ENCODE results near the gene PIP4P1. TPM values are rescaled to one million over a fixed set of nuclear protein-coding genes. Genes with fewer than 3 reads are reported as not detected.

Gene PIP4P1
- total and polyA plus RNA-seq, 2 of the 8 experiments (the other 6 are each of a cell fraction or from before 2014, with no cell fraction given), result 29.5 to 60.0 TPM

GRCh38 chr14:20441461-20441860, 19.8 kb downstream of the PIP4P1 start:
- no peak for DNase-seq (ENCODE audit: low read depth in 1 of 2, low spot score in 2 of 2)
- H3K4ac ChIP-seq (replicated peaks; ENCODE audit: insufficient read length, low read depth, low read length), result no peak overlapping the region
- POLR2A ChIA-PET (ENCODE audit: partially characterized antibody), result interaction anchor here (0.7 to 8.2 kb wide), 7 partner anchors 11 to 133 kb away, joined by 3 to 68 read pairs (median 3); partner anchors contain the start of genes APEX1, OSGEP and TEP1

More at GRCh38 chr14:20441461-20441860, 19.8 kb downstream of the PIP4P1 start:
- Histone ChIP-seq H3K9ac (replicated peaks in 1 of 4; ENCODE audit: extremely low read depth in 1 of 4, low read depth in 3 of 4, low read length in 3 of 4) (no peak overlapping the region), H2BK120ac (replicated peaks; ENCODE audit: low read depth, low read length) (no peak overlapping the region), H3K23ac (ENCODE audit: insufficient read length) (no peak overlapping the region), H3K4me3 (ENCODE audit: extremely low read depth in 1 of 4, insufficient read depth in 2 of 4, low read depth in 3 of 4, low read length in 4 of 4) (no peak overlapping the region), H3K14ac (ENCODE audit: insufficient read length) (no peak overlapping the region), H3K36me3 (ENCODE audit: control insufficient read depth in 2 of 4, insufficient read depth in 4 of 4, low read length in 3 of 4) (peaks cover 10 to 13% (median 12%) of the 10 kb centered on the region in 4 experiments), H4K8ac (ENCODE audit: extremely low read depth, insufficient read depth, low read length) (no peak overlapping the region), H3K79me2 (ENCODE audit: control insufficient read depth in 1 of 2, insufficient read depth in 2 of 2, low read length in 2 of 2) (no peaks in the 10 kb centered on the region), H2AK5ac (ENCODE audit: low read depth, low read length) (no peak overlapping the region), H3K4me2 (ENCODE audit: insufficient read depth in 1 of 2, low read depth in 2 of 2, low read length in 2 of 2) (no peak overlapping the region), H3K56ac (replicated peaks; ENCODE audit: insufficient read length, low read depth, low read length) (no peak overlapping the region), H3K27me3 (replicated peaks in 1 of 4; ENCODE audit: control insufficient read depth in 3 of 4, extremely low read depth in 1 of 4, insufficient read depth in 3 of 4, low read length in 3 of 4) (no peaks in the 10 kb centered on the region; a peak in 1 of 7 replicates), H2BK5ac (ENCODE audit: low read depth, low read length) (no peak overlapping the region), H2BK20ac (ENCODE audit: low read length) (no peak overlapping the region), H3K9me3 (ENCODE audit: insufficient read depth in 2 of 2, low read depth in 1 of 2, low read length in 1 of 2) (no peaks in the 10 kb centered on the region), H4K5ac (ENCODE audit: insufficient read length, low read depth, low read length) (no peak overlapping the region), H3K18ac (ENCODE audit: extremely low read depth, low read length) (no peak overlapping the region), H3K23me2 (ENCODE audit: low read depth, low read length) (no peaks in the 10 kb centered on the region), H3K4me1 (replicated peaks in 1 of 4; ENCODE audit: control insufficient read depth in 3 of 4, insufficient read depth in 4 of 4, low read length in 3 of 4) (no peaks in the 10 kb centered on the region), H2BK15ac (ENCODE audit: low read length) (no peak overlapping the region), H4K91ac (replicated peaks; ENCODE audit: insufficient read length, low read length) (no peak overlapping the region), H2AFZ (ENCODE audit: low read length) (no peak overlapping the region), H2BK12ac (ENCODE audit: low read depth, low read length) (no peak overlapping the region), H4K20me1 (replicated peaks in 1 of 2; ENCODE audit: control insufficient read depth in 1 of 2, insufficient read depth in 2 of 2, low read length in 2 of 2) (no peaks in the 10 kb centered on the region), H3K27ac (ENCODE audit: low read depth, low read length) (no peak overlapping the region), H3K79me1 (ENCODE audit: low read depth, low read length) (no peaks in the 10 kb centered on the region)
- CTCF ChIA-PET (ENCODE audit: partially characterized antibody), result interaction anchor here (1.1 kb wide), 1 partner anchor 166 kb away, joined by 3 read pairs; no protein-coding TSS in a partner anchor
- no peak for FAIRE-seq
- WGBS, 2 experiments (ENCODE audit: extremely low coverage in 1 of 2, insufficient coverage in 1 of 2, insufficient read length in 1 of 2, insufficient replicate concordance in 2 of 2, low coverage in 1 of 2, low lambda C conversion rate in 2 of 2, missing lambda C conversion rate in 1 of 2), result 87% methylated on average over 2 of the region's 2 CpGs; no CpG with 5 or more reads in 1 of the 2 experiments
- TF ChIP-seq EGR1 (IDR thresholded peaks at IDR 0.05; ENCODE audit: borderline replicate concordance, low read depth, low read length), result no peak
- TF ChIP-seq USF2 (IDR thresholded peaks at IDR 0.05; ENCODE audit: low read length), result no peak
- no peak for TF ChIP-seq JUND (IDR thresholded peaks at IDR 0.05; ENCODE audit: low read length)
- no peak for TF ChIP-seq GTF2F1 (IDR thresholded peaks at IDR 0.05; ENCODE audit: borderline replicate concordance, low read depth, low read length)
- TF ChIP-seq ATF3 (IDR thresholded peaks at IDR 0.05; ENCODE audit: insufficient read depth, low read depth, low read length), result no peak
